Measurements from ENCODE around the gene CCDC50.

Gene CCDC50

DNA sequence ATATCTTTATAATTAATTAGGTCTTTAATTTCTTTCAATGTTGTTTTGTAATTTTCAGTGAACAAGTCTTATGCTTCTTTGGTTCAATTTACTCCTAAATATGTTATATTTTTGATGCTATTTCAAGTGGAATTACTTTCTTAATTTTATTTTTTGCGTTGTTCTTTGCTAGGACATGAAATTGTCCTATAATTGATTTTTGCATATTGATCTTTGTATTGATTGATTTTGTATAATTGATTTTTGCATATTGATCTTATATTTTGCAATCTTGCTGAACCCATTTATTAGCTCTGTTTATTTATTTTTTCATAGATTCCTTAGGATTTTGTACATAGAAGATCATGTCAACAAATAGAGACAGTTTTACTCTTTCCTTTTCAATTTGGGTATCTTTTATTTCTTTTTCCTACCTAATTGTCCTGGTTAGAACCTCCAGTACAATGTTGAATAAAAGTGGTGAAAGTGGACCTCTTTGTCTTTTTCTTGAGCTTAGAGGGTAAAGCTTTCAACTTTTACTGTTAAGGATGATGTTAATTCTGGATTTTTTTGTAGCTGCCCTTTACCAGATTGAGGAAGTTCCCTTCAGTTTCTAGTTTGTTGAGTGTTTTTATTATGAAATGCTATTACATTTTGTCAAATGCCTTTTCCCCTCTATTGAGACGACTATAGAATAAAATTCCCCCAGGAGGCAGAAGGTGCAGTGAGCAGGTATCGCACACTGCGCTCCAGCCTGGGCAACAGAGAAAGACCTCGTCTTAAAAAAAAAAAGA, 36.8 kb upstream of the CCDC50 start:
- no peak for DNase-seq (ENCODE audit: insufficient read length, low spot score)
- TF ChIP-seq, protein P1, sequence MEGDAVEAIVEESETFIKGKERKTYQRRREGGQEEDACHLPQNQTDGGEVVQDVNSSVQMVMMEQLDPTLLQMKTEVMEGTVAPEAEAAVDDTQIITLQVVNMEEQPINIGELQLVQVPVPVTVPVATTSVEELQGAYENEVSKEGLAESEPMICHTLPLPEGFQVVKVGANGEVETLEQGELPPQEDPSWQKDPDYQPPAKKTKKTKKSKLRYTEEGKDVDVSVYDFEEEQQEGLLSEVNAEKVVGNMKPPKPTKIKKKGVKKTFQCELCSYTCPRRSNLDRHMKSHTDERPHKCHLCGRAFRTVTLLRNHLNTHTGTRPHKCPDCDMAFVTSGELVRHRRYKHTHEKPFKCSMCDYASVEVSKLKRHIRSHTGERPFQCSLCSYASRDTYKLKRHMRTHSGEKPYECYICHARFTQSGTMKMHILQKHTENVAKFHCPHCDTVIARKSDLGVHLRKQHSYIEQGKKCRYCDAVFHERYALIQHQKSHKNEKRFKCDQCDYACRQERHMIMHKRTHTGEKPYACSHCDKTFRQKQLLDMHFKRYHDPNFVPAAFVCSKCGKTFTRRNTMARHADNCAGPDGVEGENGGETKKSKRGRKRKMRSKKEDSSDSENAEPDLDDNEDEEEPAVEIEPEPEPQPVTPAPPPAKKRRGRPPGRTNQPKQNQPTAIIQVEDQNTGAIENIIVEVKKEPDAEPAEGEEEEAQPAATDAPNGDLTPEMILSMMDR (IDR thresholded peaks at IDR 0.05; ENCODE audit: insufficient read depth, missing control alignments): no peak
- no peak for FAIRE-seq

DNA sequence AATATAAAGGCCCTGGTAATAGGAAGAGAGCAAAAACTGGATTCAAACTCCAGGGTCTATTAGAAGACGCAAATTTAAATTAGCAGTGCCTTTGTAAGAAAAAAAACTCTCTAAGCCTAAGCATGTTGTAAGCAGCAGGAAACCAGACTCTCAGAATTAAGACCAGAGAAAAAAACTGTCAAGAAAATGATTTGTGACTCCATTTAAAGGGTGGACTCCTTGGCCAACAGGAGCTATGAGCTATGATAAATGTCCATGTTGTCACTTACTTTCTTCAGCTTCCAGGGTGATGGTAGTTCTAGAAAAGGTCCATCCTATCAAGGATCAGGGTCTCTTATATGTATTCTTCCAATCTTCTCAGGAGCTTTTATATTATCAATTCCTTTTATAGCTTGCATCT, 34.9 kb upstream of the CCDC50 start:
- FAIRE-seq: no peak
- TF ChIP-seq, protein P1 (IDR thresholded peaks at IDR 0.05; ENCODE audit: insufficient read depth, missing control alignments): no peak

DNA sequence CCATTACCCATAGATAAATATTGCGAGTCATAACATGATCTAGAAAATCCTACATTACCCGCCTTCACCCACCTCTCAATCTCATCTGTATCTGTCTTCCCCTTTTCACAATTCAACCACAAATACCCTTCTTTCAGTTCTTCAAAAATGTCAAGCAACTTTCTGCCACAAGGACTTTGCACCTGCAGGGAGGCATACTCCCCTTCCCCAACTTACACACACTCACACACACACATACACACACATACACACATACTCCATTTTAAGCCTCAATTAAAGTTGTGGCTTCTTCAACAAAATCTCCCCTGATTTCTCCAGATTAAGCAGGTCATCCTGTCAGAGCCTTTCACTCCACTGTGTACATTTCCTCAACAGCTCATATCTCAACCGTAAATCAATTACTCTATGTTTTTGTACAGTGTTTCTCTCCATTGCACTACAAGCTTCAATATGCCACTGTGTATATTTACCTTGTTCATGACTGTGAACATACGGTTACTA, 33.1 kb upstream of the CCDC50 start:
- TF ChIP-seq, protein P1 (IDR thresholded peaks at IDR 0.05; ENCODE audit: insufficient read depth, missing control alignments): no peak
- DNase-seq (ENCODE audit: insufficient read length, low spot score) (no peak), FAIRE-seq (no peak)

More for the DNA sequence above, 34.9 kb upstream of the CCDC50 start:
- no peak for DNase-seq (ENCODE audit: insufficient read length, low spot score)

DNA sequence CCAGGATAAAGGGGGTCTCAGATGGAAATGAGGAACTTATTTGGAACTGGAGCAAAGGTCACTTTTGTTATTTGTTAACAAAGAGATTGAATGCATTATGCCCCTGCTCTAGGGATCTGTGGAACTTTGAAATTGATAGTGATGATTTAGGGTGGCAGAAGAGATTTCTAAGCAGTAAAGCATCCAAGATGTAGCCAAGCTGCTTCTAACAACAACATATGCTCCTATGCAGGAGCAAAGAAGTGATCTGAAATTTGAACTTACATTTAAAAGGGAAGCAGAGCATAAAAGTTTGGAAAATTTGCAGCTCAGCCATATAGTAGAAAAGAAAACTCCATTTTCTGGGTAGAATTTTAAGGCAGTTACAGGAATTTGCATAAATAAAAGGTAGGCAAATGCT, 30.3 kb upstream of the CCDC50 start:
- no peak for DNase-seq (ENCODE audit: insufficient read length, low spot score)
- no peak for FAIRE-seq
- TF ChIP-seq, protein P1 (IDR thresholded peaks at IDR 0.05; ENCODE audit: insufficient read depth, missing control alignments): no peak

DNA sequence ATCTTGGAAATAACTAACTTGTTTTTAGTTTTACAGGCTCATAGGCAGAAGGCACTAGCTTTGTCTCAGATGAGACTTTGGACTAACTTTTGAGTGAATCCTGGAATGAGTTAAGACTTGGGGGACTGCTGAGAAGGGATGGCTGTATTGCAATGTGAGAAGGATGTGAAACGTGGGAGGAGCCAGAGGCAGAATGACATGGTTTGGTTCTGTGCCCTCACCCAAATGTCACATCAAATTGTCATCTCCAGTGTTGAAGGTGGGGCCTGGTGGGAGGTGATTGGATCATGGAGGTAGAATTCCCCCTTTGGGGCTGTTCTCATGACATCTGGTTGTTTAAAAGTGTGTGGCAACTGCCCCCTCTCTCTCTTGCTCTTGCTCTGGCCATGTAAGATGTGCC, 28.8 kb upstream of the CCDC50 start:
- no peak for DNase-seq (ENCODE audit: insufficient read length, low spot score)
- TF ChIP-seq, protein P1 (IDR thresholded peaks at IDR 0.05; ENCODE audit: insufficient read depth, missing control alignments): no peak
- no peak for FAIRE-seq

DNA sequence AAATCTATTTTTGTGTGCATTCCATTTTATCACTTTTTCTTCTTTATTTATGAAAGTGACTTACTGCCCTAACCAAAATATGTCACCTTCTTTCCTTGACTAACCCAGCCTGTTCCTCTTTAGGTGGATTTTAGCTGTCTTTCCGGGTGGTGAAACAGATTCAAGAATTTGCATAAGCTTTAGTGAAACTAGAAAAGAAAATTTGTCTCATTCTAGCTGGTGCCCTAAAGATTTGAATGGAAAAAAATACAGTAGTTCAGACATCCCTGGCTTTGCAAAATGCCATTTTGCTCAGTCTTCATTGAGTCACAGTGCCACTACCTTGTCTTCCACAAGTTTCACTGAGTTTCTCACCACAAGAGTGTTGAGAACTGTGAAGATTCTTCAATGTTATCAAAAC, 28.2 kb upstream of the CCDC50 start:
- TF ChIP-seq, protein P1 (IDR thresholded peaks at IDR 0.05; ENCODE audit: insufficient read depth, missing control alignments): no peak
- no peak for DNase-seq (ENCODE audit: insufficient read length, low spot score)
- no peak for FAIRE-seq

DNA sequence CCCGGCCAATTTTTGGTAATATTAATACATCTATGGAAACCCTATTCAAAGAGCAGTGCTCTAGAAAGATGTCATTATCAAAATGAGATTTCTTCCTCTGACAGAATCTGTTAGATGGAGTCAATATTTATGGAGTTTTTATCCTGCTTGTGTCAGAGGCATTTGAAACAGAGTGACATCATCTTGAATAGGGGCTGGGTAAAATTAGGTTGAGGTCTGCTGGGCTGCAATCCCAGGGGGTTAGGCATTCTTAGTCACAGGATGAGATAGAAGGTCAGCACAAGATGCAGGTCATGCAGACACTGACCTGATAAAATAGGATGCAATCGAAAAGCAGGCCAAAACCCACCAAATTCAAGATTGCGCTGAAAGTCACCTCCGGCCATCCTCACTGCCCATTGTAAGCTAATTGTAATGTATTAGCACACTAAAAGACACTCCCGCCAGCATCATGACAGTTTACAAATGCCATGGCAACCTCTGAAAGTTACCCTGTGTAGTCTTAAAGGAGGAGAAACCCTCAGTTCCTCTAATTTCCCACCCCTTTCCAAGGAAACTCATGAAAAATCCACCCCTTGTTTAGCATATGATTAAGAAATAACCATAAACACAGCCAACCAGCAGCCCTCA, 27.3 kb upstream of the CCDC50 start:
- DNase-seq (ENCODE audit: insufficient read length, low spot score): no peak
- TF ChIP-seq, protein P1 (IDR thresholded peaks at IDR 0.05; ENCODE audit: insufficient read depth, missing control alignments): no peak
- no peak for FAIRE-seq

All from D721Med (cell line).